Upper lobe of left lung (tissue), 6 donors: Measurements from ENCODE around the gene PRICKLE1. TPM values are rescaled to one million over a fixed set of nuclear protein-coding genes. Genes with fewer than 3 reads are reported as not detected.

Experiments used
- ATAC-seq, 2 donors: fragments of 200-7000 bp; cut with Tn5 transposase; one replicate each; pipeline ENCODE4 v1.9.1; 2022; ENCODE audit warnings: mild to moderate bottlenecking in 2 of 2, moderate library complexity in 2 of 2; ENCODE audit not compliant: low FRiP score in 2 of 2
- DNase-seq, 2 donors: peaks; one replicate each; pipeline ENCODE4 v3.0.0-alpha.2; 2019 to 2020
- H3K27ac ChIP-seq, 4 donors: fragments of 200-600 bp; sonication (generic); one replicate each; pipeline ENCODE4 v1.5.1; 2016 to 2019
- H3K27me3 ChIP-seq, 4 donors: fragments of 200-600 bp; sonication (generic); one replicate each; pipeline ENCODE4 v1.5.1; 2017 to 2019
- H3K36me3 ChIP-seq, 4 donors: fragments of 200-600 bp; sonication (generic); one replicate each; pipeline ENCODE4 v1.5.1; 2016 to 2019
- H3K4me1 ChIP-seq, 4 donors: fragments of 200-600 bp; sonication (generic); one replicate each; pipeline ENCODE4 v1.5.1; 2018 to 2019
- H3K4me3 ChIP-seq, 4 donors: fragments of 200-600 bp; sonication (generic); one replicate each; pipeline ENCODE4 v1.5.1; 2017 to 2019; ENCODE audit warnings: mild to moderate bottlenecking in 2 of 4, moderate library complexity in 1 of 4
- H3K9me3 ChIP-seq, 4 donors: fragments of 200-600 bp; sonication (generic); one replicate each; pipeline ENCODE4 v1.5.1; 2018 to 2019
- CTCF ChIP-seq, 6 experiments: fragments of 450-650 bp in 4 of 6; fragments of 200-600 bp in 2 of 6; sonication (generic) in 2 of 6; IDR thresholded peaks; one replicate each; pipeline ENCODE4 v1.5.1; 2016 to 2019; ENCODE audit warnings: antibody characterized with exemption in 6 of 6
- EP300 ChIP-seq, 4 donors: sonication (generic); formaldehyde crosslinking; IDR thresholded peaks; one replicate each; pipeline ENCODE4 v1.5.1; 2017; ENCODE audit warnings: antibody characterized with exemption in 4 of 4, control low read depth in 2 of 4
- POLR2A ChIP-seq, 4 donors: fragments of 450-650 bp; IDR thresholded peaks; one replicate each; pipeline ENCODE4 v1.5.1; 2016 to 2017; ENCODE audit warnings: antibody characterized with exemption in 4 of 4, mild to moderate bottlenecking in 2 of 4
- POLR2AphosphoS5 ChIP-seq, 2 donors: sonication (generic); formaldehyde crosslinking; IDR thresholded peaks; one replicate each; pipeline ENCODE4 v1.5.1; 2017; ENCODE audit warnings: antibody characterized with exemption in 2 of 2
- WGBS, 2 donors: methylation state at CpG; one replicate each; pipeline ENCODE4 v1.1.5; 2017 to 2018; 5-methylcytosine and 5-hydroxymethylcytosine counted together
- total RNA-seq, 6 donors: library from RNA; depleted of rRNA in 4 of 6; stranded (reverse); fragments of >200 nt in 4 of 6; gene quantifications; one replicate each; pipeline versions ENCODE4 v1.1.0 to v1.2.1, GENCODE V29; 2016 to 2021
- donor health status: DM: no; HTN: no; CAD: no; lungs with moderate emphysema.
- donor health status: DM: no; HTN: yes; CAD: no; lungs with severe emphysema.

PRICKLE1 gene
- total RNA-seq, 6 donors from 2014 or later: 7.3 to 18.2 (median 10.2) TPM

GRCh38 chr12:42525444-42525843 lies 64.1 kb downstream of the PRICKLE1 start:
- H3K36me3 ChIP-seq: no peaks in the 10 kb centered on the region
- H3K4me1 ChIP-seq: no peaks in the 10 kb centered on the region
- no peak for TF ChIP-seq POLR2AphosphoS5 (IDR thresholded peaks at IDR 0.05)
- no peak for TF ChIP-seq CTCF (IDR thresholded peaks at IDR 0.05)
- TF ChIP-seq EP300 (IDR thresholded peaks at IDR 0.05): no peak
- TF ChIP-seq POLR2A (IDR thresholded peaks at IDR 0.05): no peak
- H3K27ac ChIP-seq: no peak overlapping the region
- no peaks in the 10 kb centered on the region for H3K9me3 ChIP-seq
- DNase-seq (no peak), ATAC-seq (no peak)
- no peaks in the 10 kb centered on the region for H3K27me3 ChIP-seq
- WGBS, 2 donors: 80 to 83% methylated on average over 1 of the region's 1 CpG
- no peak overlapping the region for H3K4me3 ChIP-seq

GRCh38 chr12:42524716-42525115 lies 64.8 kb downstream of the PRICKLE1 start:
- no peak for DNase-seq
- no peaks in the 10 kb centered on the region for H3K36me3 ChIP-seq
- TF ChIP-seq POLR2AphosphoS5 (IDR thresholded peaks at IDR 0.05): no peak
- no peak for TF ChIP-seq POLR2A (IDR thresholded peaks at IDR 0.05)
- TF ChIP-seq EP300 (IDR thresholded peaks at IDR 0.05): no peak
- TF ChIP-seq CTCF (IDR thresholded peaks at IDR 0.05): no peak
- 84 to 90% methylated on average over 5 of the region's 5 CpGs for WGBS, 2 donors
- no peak overlapping the region for H3K27ac ChIP-seq
- H3K9me3 ChIP-seq: no peaks in the 10 kb centered on the region
- no peak for ATAC-seq
- H3K4me1 ChIP-seq: no peaks in the 10 kb centered on the region
- no peak overlapping the region for H3K4me3 ChIP-seq
- no peaks in the 10 kb centered on the region for H3K27me3 ChIP-seq

- no peak for TF ChIP-seq EP300 (IDR thresholded peaks at IDR 0.05)
- no peak for TF ChIP-seq POLR2A (IDR thresholded peaks at IDR 0.05)
- TF ChIP-seq POLR2AphosphoS5 (IDR thresholded peaks at IDR 0.05): no peak
- TF ChIP-seq CTCF (IDR thresholded peaks at IDR 0.05): no peak
- no peaks in the 10 kb centered on the region for H3K36me3 ChIP-seq
- no peaks in the 10 kb centered on the region for H3K4me1 ChIP-seq
- WGBS, 2 donors: 41 to 72% methylated on average over 2 of the region's 2 CpGs
- ATAC-seq (no peak), DNase-seq (no peak)
- H3K27me3 ChIP-seq: no peaks in the 10 kb centered on the region
- H3K9me3 ChIP-seq: no peaks in the 10 kb centered on the region
- H3K27ac ChIP-seq: no peak overlapping the region
- no peak overlapping the region for H3K4me3 ChIP-seq
Measured at GRCh38 chr12:42516573-42516972, 73.0 kb downstream of the PRICKLE1 start.

GRCh38 chr12:42511656-42512055 lies 77.9 kb downstream of the PRICKLE1 start:
- DNase-seq: no peak
- no peaks in the 10 kb centered on the region for H3K27me3 ChIP-seq
- 71 to 90% methylated on average over 1 of the region's 1 CpG for WGBS, 2 donors
- H3K9me3 ChIP-seq: no peaks in the 10 kb centered on the region
- H3K4me1 ChIP-seq: no peaks in the 10 kb centered on the region
- no peak for ATAC-seq
- no peak overlapping the region for H3K27ac ChIP-seq
- TF ChIP-seq POLR2A (IDR thresholded peaks at IDR 0.05) (no peak), POLR2AphosphoS5 (IDR thresholded peaks at IDR 0.05) (no peak), EP300 (IDR thresholded peaks at IDR 0.05) (no peak), CTCF (IDR thresholded peaks at IDR 0.05) (no peak)
- H3K4me3 ChIP-seq: no peak overlapping the region
- no peaks in the 10 kb centered on the region for H3K36me3 ChIP-seq

- ATAC-seq (no peak), DNase-seq (no peak)
- no peaks in the 10 kb centered on the region for H3K9me3 ChIP-seq
- H3K4me1 ChIP-seq: no peaks in the 10 kb centered on the region
- TF ChIP-seq EP300 (IDR thresholded peaks at IDR 0.05): no peak
- TF ChIP-seq POLR2AphosphoS5 (IDR thresholded peaks at IDR 0.05): no peak
- TF ChIP-seq CTCF (IDR thresholded peaks at IDR 0.05): no peak
- no peak for TF ChIP-seq POLR2A (IDR thresholded peaks at IDR 0.05)
- no peaks in the 10 kb centered on the region for H3K36me3 ChIP-seq
- no peak overlapping the region for H3K27ac ChIP-seq
- no peak overlapping the region for H3K4me3 ChIP-seq
- H3K27me3 ChIP-seq: no peaks in the 10 kb centered on the region
Measured at GRCh38 chr12:42510823-42511222, 78.7 kb downstream of the PRICKLE1 start.
